CD14-positive monocyte (primary cell): ENCODE measurements around the gene HCK. TPM values are rescaled to one million over a fixed set of nuclear protein-coding genes. Genes with fewer than 3 reads are reported as not detected.

ENCODE experiments used
- DNase-seq, 3 donors: peaks; one replicate each; pipeline ENCODE4 v3.0.0-alpha.2; 2011 to 2022
- H2AFZ ChIP-seq: 2 replicates; pipeline ENCODE4 v1.6.0; 2012; ENCODE audit warnings: mild to moderate bottlenecking, low read depth, low read length, inconsistent platforms; ENCODE audit not compliant: insufficient read depth, poor library complexity, severe bottlenecking
- H3K27ac ChIP-seq, 2 donors: 1 replicate in 1 of 2; 2 replicates in 1 of 2; pipeline ENCODE4 v1.5.1; 2012 to 2013; ENCODE audit warnings: low read length in 2 of 2, control low read depth in 1 of 2, inconsistent platforms in 1 of 2, low read depth in 1 of 2, mild to moderate bottlenecking in 1 of 2
- H3K27me3 ChIP-seq, 2 donors: one replicate each; pipeline versions ENCODE4 v1.6.0 to v1.6.1; 2011 to 2013; ENCODE audit warnings: low read length in 2 of 2; ENCODE audit not compliant: control insufficient read depth in 2 of 2, insufficient read depth in 2 of 2
- H3K36me3 ChIP-seq, 2 donors: replicated peaks in 1 of 2; 1 replicate in 1 of 2; 2 replicates in 1 of 2; pipeline versions ENCODE4 v1.5.1 to v1.6.1; 2012 to 2013; ENCODE audit warnings: low read length in 2 of 2, control low read depth in 1 of 2, inconsistent platforms in 1 of 2, mild to moderate bottlenecking in 1 of 2; ENCODE audit not compliant: insufficient read depth in 2 of 2, control insufficient read depth in 1 of 2
- H3K4me1 ChIP-seq, 2 donors: 1 replicate in 1 of 2; 2 replicates in 1 of 2; pipeline versions ENCODE4 v1.5.1 to v1.6.1; 2012 to 2013; ENCODE audit warnings: low read length in 2 of 2, control low read depth in 1 of 2, inconsistent platforms in 1 of 2, mild to moderate bottlenecking in 1 of 2, moderate library complexity in 1 of 2; ENCODE audit not compliant: insufficient read depth in 2 of 2, control insufficient read depth in 1 of 2
- H3K4me2 ChIP-seq: replicated peaks from 2 replicates; pipeline ENCODE3; 2012; ENCODE audit warnings: low read length, moderate library complexity, mild to moderate bottlenecking; ENCODE audit not compliant: poor library complexity, severe bottlenecking; ENCODE audit errors: extremely low read depth
- H3K4me3 ChIP-seq, 3 experiments: fragments of 200-600 bp in 1 of 3; sonication (generic) in 1 of 3; replicated peaks in 1 of 3; 1 replicate in 2 of 3; 2 replicates in 1 of 3; pipeline ENCODE4 v1.5.1; 2011 to 2013; ENCODE audit warnings: low read length in 3 of 3, mild to moderate bottlenecking in 3 of 3, control low read depth in 2 of 3, low read depth in 2 of 3, inconsistent platforms in 1 of 3, moderate library complexity in 1 of 3
- H3K79me2 ChIP-seq: 2 replicates; pipeline ENCODE4 v1.6.0; 2012; ENCODE audit warnings: mild to moderate bottlenecking, control low read depth, inconsistent platforms, low read length, moderate library complexity; ENCODE audit not compliant: insufficient read depth
- H3K9ac ChIP-seq: 2 replicates; pipeline ENCODE4 v1.6.0; 2017; ENCODE audit warnings: low read length, mild to moderate bottlenecking; ENCODE audit not compliant: insufficient read depth, poor library complexity, severe bottlenecking
- H3K9me3 ChIP-seq, 2 donors: replicated peaks in 1 of 2; 1 replicate in 1 of 2; 2 replicates in 1 of 2; pipeline versions ENCODE4 v1.5.1 to v1.6.1; 2012 to 2013; ENCODE audit warnings: low read length in 2 of 2, control low read depth in 1 of 2; ENCODE audit not compliant: control insufficient read depth in 1 of 2, insufficient read depth in 1 of 2
- H4K20me1 ChIP-seq: 2 replicates; pipeline ENCODE4 v1.6.0; 2012; ENCODE audit warnings: mild to moderate bottlenecking, low read length, control low read depth, moderate library complexity; ENCODE audit not compliant: insufficient read depth
- H3K27ac Mint-ChIP-seq, 7 donors: one replicate each; pipeline ENCODE4 v1.8.0; 2020; ENCODE audit warnings: mild to moderate bottlenecking in 7 of 7, mixed read lengths in 7 of 7, moderate library complexity in 6 of 7, inconsistent platforms in 2 of 7
- H3K27me3 Mint-ChIP-seq, 3 donors: one replicate each; pipeline ENCODE4 v1.8.0; 2021 to 2022; ENCODE audit warnings: low read depth in 3 of 3, mild to moderate bottlenecking in 3 of 3, mixed read lengths in 3 of 3, moderate library complexity in 3 of 3, inconsistent platforms in 1 of 3
- H3K36me3 Mint-ChIP-seq, 2 donors: one replicate each; pipeline ENCODE4 v1.8.0; 2020; ENCODE audit warnings: mixed read lengths in 2 of 2, inconsistent platforms in 1 of 2, mild to moderate bottlenecking in 1 of 2
- H3K4me1 Mint-ChIP-seq: one replicate; pipeline ENCODE4 v1.8.0; 2020; ENCODE audit warnings: mild to moderate bottlenecking, mixed read lengths
- H3K4me3 Mint-ChIP-seq, 2 donors: one replicate each; pipeline ENCODE4 v1.8.0; 2020; ENCODE audit warnings: mild to moderate bottlenecking in 2 of 2, mixed read lengths in 2 of 2, moderate library complexity in 1 of 2
- H3K9me3 Mint-ChIP-seq, 7 donors: one replicate each; pipeline ENCODE4 v1.8.0; 2020 to 2022; ENCODE audit warnings: mixed read lengths in 7 of 7, mild to moderate bottlenecking in 6 of 7, moderate library complexity in 6 of 7, inconsistent platforms in 2 of 7
- WGBS: methylation state at CpG from one replicate; pipeline ENCODE4 v1.1.5; 2013; ENCODE audit warnings: missing lambda C conversion rate; ENCODE audit not compliant: insufficient coverage; 5-methylcytosine and 5-hydroxymethylcytosine counted together
- intact Hi-C, 2 donors: fragments of 100-400 bp; cut with micrococcal nuclease; formaldehyde crosslinking; loops; one replicate each; pipeline versions ENCODE4 v1.15.0 to v1.15.1; 2023
- polyA plus RNA-seq, 3 donors: library from polyadenylated mRNA; depleted of rRNA in 1 of 3; unstranded in 2 of 3; stranded (reverse) in 1 of 3; fragments of 300-500 nt in 2 of 3; fragments of >200 nt in 1 of 3; fragmentation: Illumina TruSeq in 2 of 3; gene quantifications; 1 replicate in 2 of 3; 2 replicates in 1 of 3; pipeline ENCODE4 v1.2.3, GENCODE V29; 2012 to 2021
- TF ChIP-seq, protein P1 (sequence below): fragments of 200-600 bp; IDR thresholded peaks from one replicate; pipeline ENCODE4 v1.8.0; 2022; ENCODE audit warnings: antibody characterized with exemption, mild to moderate bottlenecking

The HCK gene
- polyA plus RNA-seq, 3 donors, result 430 to 688 (median 526) TPM

DNA sequence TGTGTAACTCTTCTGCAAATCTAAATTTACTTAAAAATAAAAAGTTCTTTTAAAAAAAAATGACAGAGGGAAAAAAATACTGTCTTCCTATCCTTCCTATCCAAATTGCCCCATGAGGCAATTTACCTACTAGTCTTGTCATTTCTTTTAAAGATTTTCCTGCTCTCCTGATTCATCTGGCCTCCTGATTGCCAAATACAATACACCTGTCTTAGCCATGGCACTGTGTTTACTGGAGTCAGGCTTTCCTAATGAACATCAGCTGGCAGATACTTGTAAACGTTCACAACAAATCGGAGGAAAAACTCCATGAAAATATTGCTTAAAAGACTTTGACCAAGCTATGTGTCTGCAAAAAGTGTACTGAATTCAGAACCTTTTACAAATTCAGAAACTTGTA is 78.9 kb downstream of the HCK start:
- H3K9ac ChIP-seq, result no peak overlapping the region
- intact Hi-C loops, result no loop called here
- H3K27ac Mint-ChIP-seq, result no peak overlapping the region
- H3K36me3 ChIP-seq, result peaks cover 36 to 85% of the 10 kb centered on the region in 2 donors
- H3K4me3 Mint-ChIP-seq, result no peak overlapping the region
- peak overlapping the region in 1 of 2 donors; percentile 48 for H3K27ac ChIP-seq
- peaks cover 53 to 68% of the 10 kb centered on the region in 2 donors for H3K36me3 Mint-ChIP-seq
- peaks cover 99% of the 10 kb centered on the region for H4K20me1 ChIP-seq
- TF ChIP-seq, protein P1, sequence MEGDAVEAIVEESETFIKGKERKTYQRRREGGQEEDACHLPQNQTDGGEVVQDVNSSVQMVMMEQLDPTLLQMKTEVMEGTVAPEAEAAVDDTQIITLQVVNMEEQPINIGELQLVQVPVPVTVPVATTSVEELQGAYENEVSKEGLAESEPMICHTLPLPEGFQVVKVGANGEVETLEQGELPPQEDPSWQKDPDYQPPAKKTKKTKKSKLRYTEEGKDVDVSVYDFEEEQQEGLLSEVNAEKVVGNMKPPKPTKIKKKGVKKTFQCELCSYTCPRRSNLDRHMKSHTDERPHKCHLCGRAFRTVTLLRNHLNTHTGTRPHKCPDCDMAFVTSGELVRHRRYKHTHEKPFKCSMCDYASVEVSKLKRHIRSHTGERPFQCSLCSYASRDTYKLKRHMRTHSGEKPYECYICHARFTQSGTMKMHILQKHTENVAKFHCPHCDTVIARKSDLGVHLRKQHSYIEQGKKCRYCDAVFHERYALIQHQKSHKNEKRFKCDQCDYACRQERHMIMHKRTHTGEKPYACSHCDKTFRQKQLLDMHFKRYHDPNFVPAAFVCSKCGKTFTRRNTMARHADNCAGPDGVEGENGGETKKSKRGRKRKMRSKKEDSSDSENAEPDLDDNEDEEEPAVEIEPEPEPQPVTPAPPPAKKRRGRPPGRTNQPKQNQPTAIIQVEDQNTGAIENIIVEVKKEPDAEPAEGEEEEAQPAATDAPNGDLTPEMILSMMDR, result no peak
- DNase-seq, result no peak
- H3K9me3 Mint-ChIP-seq, result no peaks in the 10 kb centered on the region
- H3K27me3 ChIP-seq, result no peaks in the 10 kb centered on the region
- H3K4me1 Mint-ChIP-seq, result peaks cover 17% of the 10 kb centered on the region
- no peaks in the 10 kb centered on the region for H3K27me3 Mint-ChIP-seq
- no peaks in the 10 kb centered on the region for H3K4me1 ChIP-seq
- H3K79me2 ChIP-seq, result peaks cover 83% of the 10 kb centered on the region
- H3K9me3 ChIP-seq, result no peaks in the 10 kb centered on the region
- H3K4me3 ChIP-seq, result no peak overlapping the region
- WGBS, result 64% methylated on average over 2 of the region's 2 CpGs
- H2AFZ ChIP-seq, result no peak overlapping the region
- no peak overlapping the region for H3K4me2 ChIP-seq

DNA sequence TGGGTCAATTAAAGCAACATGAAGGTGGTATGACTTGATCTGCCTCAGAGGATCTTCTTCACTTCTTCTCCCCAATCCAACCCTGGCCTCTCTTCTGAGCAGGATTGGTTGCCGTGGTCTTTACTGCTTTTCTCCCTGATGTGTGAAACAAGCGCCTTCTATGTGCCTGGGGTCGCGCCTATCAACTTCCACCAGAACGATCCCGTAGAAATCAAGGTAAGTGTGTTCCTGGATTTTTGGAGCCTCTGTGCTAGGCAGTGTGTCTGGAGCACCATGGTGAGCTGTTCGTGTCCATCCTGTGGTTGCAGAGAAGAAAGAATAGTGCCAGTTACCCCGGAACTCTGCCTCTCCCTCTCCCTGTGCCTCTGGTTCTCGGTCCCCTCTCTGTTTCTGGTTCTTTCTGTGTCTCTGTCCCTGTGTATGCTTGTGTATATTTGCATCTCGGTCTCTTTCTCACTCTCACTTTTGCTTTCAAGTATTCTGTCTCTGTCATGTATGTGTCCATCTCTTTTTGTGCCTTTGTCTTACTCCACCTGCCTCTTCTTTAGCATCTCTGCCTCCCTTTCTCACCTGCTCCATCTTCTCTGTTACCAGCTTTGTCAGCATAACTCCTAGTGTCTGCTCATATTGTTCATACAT is 81.0 kb downstream of the HCK start:
- no peaks in the 10 kb centered on the region for H3K4me1 ChIP-seq
- 100% methylated on average over 6 of the region's 10 CpGs for WGBS
- no peak overlapping the region for H2AFZ ChIP-seq
- Mint-ChIP-seq H3K4me3 (no peak overlapping the region), H3K4me1 (peaks cover 14% of the 10 kb centered on the region), H3K9me3 (peaks cover 0 to 2% (median 0%) of the 10 kb centered on the region in 7 donors), H3K27ac (peak overlapping the region in 4 of 7 donors; percentile 15 to 80 (median 28)), H3K36me3 (peaks cover 61 to 82% of the 10 kb centered on the region in 2 donors), H3K27me3 (no peaks in the 10 kb centered on the region)
- H3K4me2 ChIP-seq, result no peak overlapping the region
- H3K9ac ChIP-seq, result no peak overlapping the region
- peaks cover 99% of the 10 kb centered on the region for H4K20me1 ChIP-seq
- TF ChIP-seq, protein P1, result no peak
- no peaks in the 10 kb centered on the region for H3K27me3 ChIP-seq
- intact Hi-C loops, result no loop called here
- H3K9me3 ChIP-seq, result no peaks in the 10 kb centered on the region
- H3K27ac ChIP-seq, result peak overlapping the region in 1 of 2 donors; percentile 56
- DNase-seq, result no peak
- H3K79me2 ChIP-seq, result peaks cover 71% of the 10 kb centered on the region
- H3K4me3 ChIP-seq, result no peak overlapping the region
- H3K36me3 ChIP-seq, result peaks cover 52 to 92% of the 10 kb centered on the region in 2 donors
